ENCODE data around the gene HMG20B.

The HMG20B gene

DNA sequence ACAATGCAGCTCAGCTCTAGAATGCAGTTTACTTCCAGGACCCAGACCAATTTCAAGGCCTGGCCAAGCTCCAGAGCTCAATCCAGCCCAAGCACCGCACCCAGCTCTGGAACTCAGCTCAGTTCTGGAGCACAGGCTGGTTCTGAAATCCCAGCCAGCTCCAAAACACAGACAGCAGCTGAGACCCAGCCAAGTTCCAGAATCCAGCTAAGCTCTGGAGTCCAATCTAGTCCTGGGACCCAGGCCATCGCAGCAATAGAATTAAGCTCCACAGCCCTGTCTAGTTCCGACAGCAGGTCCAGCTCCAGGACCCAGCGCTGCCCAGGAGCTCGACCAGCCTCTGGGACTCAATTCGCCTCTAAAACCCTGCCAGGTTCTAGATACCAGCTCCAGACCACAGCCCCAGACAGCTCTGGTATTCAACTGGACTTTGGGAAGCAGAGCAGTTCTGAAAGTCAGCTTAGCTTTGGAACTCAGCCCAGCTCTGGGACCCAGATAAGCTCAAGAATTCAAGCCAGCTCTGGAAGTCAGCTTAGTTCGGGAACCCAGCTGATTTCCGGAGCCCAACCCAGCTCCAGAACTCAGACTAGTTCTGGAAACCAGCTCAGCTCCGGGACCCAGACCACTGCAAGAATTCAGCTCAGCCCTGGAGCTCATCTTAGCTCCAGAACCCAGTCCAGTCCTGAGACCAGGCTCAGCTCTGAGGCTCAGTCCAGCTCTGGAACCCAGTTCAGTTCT, 19.3 kb downstream of the HMG20B start:
- Histone ChIP-seq H3K27me3 (replicated peaks) (no peaks in the 10 kb centered on the region), H3K36me3 (replicated peaks) (no peaks in the 10 kb centered on the region), H3K4me3 (ENCODE audit: low read depth, low read length) (no peak overlapping the region), H3K27ac (no peak overlapping the region)
- in situ Hi-C loops (cut with HindIII; ENCODE audit: low pct_ligation_motif_present, low sequenced_read_pairs), result no loop called here
- TF ChIP-seq CTCF (IDR thresholded peaks at IDR 0.05; ENCODE audit: low read depth, low read length, missing control alignments), result no peak
- DNase-seq, result no peak

DNA sequence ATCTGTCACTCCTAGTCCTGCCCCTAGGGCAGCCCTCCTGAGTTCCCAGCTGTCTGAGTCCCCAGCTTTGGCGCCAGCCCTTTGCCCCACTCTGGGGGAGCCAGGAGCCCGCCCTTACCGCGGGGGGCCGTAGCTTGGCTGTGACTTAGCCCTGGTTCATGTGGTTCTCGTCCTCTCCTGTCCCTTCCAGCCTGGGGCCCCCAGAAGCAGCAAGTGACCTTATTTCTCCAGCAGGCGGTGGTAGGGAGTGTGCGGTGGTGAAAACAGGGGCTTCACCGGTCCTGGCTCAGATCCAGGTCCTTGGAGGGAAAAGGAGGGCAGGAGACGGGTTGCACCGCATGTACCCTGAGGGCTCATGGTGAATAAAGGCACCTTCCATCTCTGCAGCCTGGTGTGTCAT, 20.4 kb downstream of the HMG20B start:
- TF ChIP-seq CTCF (IDR thresholded peaks at IDR 0.05; ENCODE audit: low read depth, low read length, missing control alignments), result peak; percentile 45
- no peaks in the 10 kb centered on the region for H3K27me3 ChIP-seq (replicated peaks)
- no peak for DNase-seq

GRCh38 chr19:3595521-3596061, 22.8 kb downstream of the HMG20B start:
- in situ Hi-C loops (cut with HindIII; ENCODE audit: low pct_ligation_motif_present, low sequenced_read_pairs), result no loop called here
- H3K27me3 ChIP-seq (replicated peaks), result no peaks in the 10 kb centered on the region
- DNase-seq, result no peak
- H3K27ac ChIP-seq, result no peak overlapping the region
- H3K4me3 ChIP-seq (ENCODE audit: low read depth, low read length), result no peak overlapping the region
- no peak for TF ChIP-seq CTCF (IDR thresholded peaks at IDR 0.05; ENCODE audit: low read depth, low read length, missing control alignments)
- peaks cover 10% of the 10 kb centered on the region for H3K36me3 ChIP-seq (replicated peaks)

More for the DNA sequence above, 20.4 kb downstream of the HMG20B start:
- in situ Hi-C loops (cut with HindIII; ENCODE audit: low pct_ligation_motif_present, low sequenced_read_pairs), result no loop called here
- Histone ChIP-seq H3K4me3 (ENCODE audit: low read depth, low read length) (no peak overlapping the region), H3K36me3 (replicated peaks) (no peaks in the 10 kb centered on the region), H3K27ac (no peak overlapping the region)

DNA sequence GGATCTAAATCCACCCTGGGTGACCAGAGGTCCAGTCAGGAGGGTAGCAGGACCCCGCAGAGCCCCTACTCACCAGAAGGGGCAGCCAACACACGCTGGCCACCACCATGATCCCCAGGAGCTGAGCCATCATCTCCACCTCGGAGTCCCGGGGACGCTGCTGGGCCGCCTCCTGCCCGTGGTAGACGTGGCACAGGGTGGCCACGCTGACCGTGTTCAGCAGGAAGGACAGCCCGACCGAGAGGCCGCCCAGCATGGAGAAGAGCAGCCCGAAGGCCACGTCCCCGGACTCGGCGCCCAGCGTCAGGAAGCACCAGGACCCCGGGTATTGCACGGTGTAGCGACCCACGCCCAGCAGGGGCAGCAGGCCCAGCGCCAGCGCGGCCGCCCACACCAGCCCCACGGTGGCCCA, 27.0 kb downstream of the HMG20B start:
- in situ Hi-C loops (cut with HindIII; ENCODE audit: low pct_ligation_motif_present, low sequenced_read_pairs), result no loop called here
- H3K36me3 ChIP-seq (replicated peaks), result peaks cover 10% of the 10 kb centered on the region

GRCh38 chr19:3601021-3601420, 28.3 kb downstream of the HMG20B start:
- no peak for DNase-seq
- no peaks in the 10 kb centered on the region for H3K27me3 ChIP-seq (replicated peaks)
- no peak overlapping the region for H3K27ac ChIP-seq
- no peak overlapping the region for H3K4me3 ChIP-seq (ENCODE audit: low read depth, low read length)
- no peak for TF ChIP-seq CTCF (IDR thresholded peaks at IDR 0.05; ENCODE audit: low read depth, low read length, missing control alignments)
- in situ Hi-C loops (cut with HindIII; ENCODE audit: low pct_ligation_motif_present, low sequenced_read_pairs), result no loop called here
- peaks cover 10% of the 10 kb centered on the region for H3K36me3 ChIP-seq (replicated peaks)

More for the DNA sequence above, 27.0 kb downstream of the HMG20B start:
- H3K4me3 ChIP-seq (ENCODE audit: low read depth, low read length), result no peak overlapping the region
- H3K27ac ChIP-seq, result no peak overlapping the region
- TF ChIP-seq CTCF (IDR thresholded peaks at IDR 0.05; ENCODE audit: low read depth, low read length, missing control alignments), result peak; percentile 53
- H3K27me3 ChIP-seq (replicated peaks), result no peaks in the 10 kb centered on the region
- no peak for DNase-seq
